Measurements from ENCODE around the gene ISCA2.

GRCh38 chr14:74535756-74536325 lies 42.3 kb downstream of the ISCA2 start:
- no peak for TF ChIP-seq CTCF (IDR thresholded peaks at IDR 0.05; ENCODE audit: insufficient read depth, low read length, poor library complexity, severe bottlenecking)
- no peak for TF ChIP-seq EZH2phosphoT487 (conservative IDR thresholded peaks at IDR 0.05; ENCODE audit: low read length)
